Stimulated activated CD4-positive, alpha-beta T cell treated with anti-CD3 and anti-CD28 coated beads, Interleukin-4, amount 100 ng/mL, for 24 hours (primary cell): ENCODE data around the gene LDLRAP1.
A peak's percentile ranks its signal among the peaks of the same experiment; 100 is the strongest.

Experiments used
- DNase-seq: peaks from one replicate; pipeline ENCODE4 v3.0.0-alpha.2; 2020

LDLRAP1 gene

GRCh38 chr1:25610822-25611630, 67.6 kb downstream of the LDLRAP1 start:
- no peak for DNase-seq

GRCh38 chr1:25611843-25612242, 68.4 kb downstream of the LDLRAP1 start:
- DNase-seq: no peak

- no peak for DNase-seq
Observed at GRCh38 chr1:25612421-25612820, 69.0 kb downstream of the LDLRAP1 start.

- no peak for DNase-seq
Observed at GRCh38 chr1:25613091-25613490, 69.7 kb downstream of the LDLRAP1 start.

- DNase-seq: no peak
Observed at GRCh38 chr1:25614501-25615171, 71.2 kb downstream of the LDLRAP1 start.

- no peak for DNase-seq
Observed at GRCh38 chr1:25615172-25615541, 71.8 kb downstream of the LDLRAP1 start.

- DNase-seq: no peak
Observed at GRCh38 chr1:25615563-25616094, 72.2 kb downstream of the LDLRAP1 start.

- peak; percentile 68 for DNase-seq
Observed at GRCh38 chr1:25616095-25616986, 72.9 kb downstream of the LDLRAP1 start, which contains the start of gene MAN1C1. Gene MAN1C1 (plus strand): TSS chr1:25616791. CDS start chr1:25617798, 1,007 bp downstream.

GRCh38 chr1:25616987-25617624, 73.7 kb downstream of the LDLRAP1 start:
- no peak for DNase-seq

GRCh38 chr1:25617625-25618432, 74.4 kb downstream of the LDLRAP1 start:
- DNase-seq: no peak

- DNase-seq: no peak
Observed at GRCh38 chr1:25618433-25618808, 75.0 kb downstream of the LDLRAP1 start.
